ENCODE measurements around the gene CEP20. TPM values are rescaled to one million over a fixed set of nuclear protein-coding genes. Genes with fewer than 3 reads are reported as not detected.

Gene CEP20
- total and polyA plus RNA-seq, 10 of the 15 experiments (the other 5 are each of a cell fraction or from before 2014, with no cell fraction given): 33.4 to 57.8 (median 52.6) TPM

- Histone ChIP-seq H3K4me2 (ENCODE audit: control insufficient read depth, insufficient read depth) (no peak overlapping the region), H4K20me1 (ENCODE audit: control insufficient read depth, insufficient read depth) (no peaks in the 10 kb centered on the region), H2AFZ (ENCODE audit: control insufficient read depth, low read depth, low read length) (no peak overlapping the region), H3K9me3 (replicated peaks; ENCODE audit: control insufficient read depth, insufficient read depth, low read length) (no peaks in the 10 kb centered on the region), H3K4me3 (no peak overlapping the region), H3K4me1 (ENCODE audit: control insufficient read depth, insufficient read depth, low read length) (peaks cover 37% of the 10 kb centered on the region), H3K36me3 (ENCODE audit: control insufficient read depth in 2 of 2, insufficient read depth in 2 of 2, low read length in 1 of 2) (no peaks in the 10 kb centered on the region), H3K27ac (ENCODE audit: control insufficient read depth, insufficient read depth) (no peak overlapping the region; the same call in 1 of the 2 replicates), H3K79me2 (ENCODE audit: control insufficient read depth, insufficient read depth, low read length) (no peaks in the 10 kb centered on the region), H3K27me3 (replicated peaks in 1 of 2; ENCODE audit: control insufficient read depth in 2 of 2, insufficient read depth in 2 of 2, low read length in 1 of 2) (no peaks in the 10 kb centered on the region), H3K9ac (ENCODE audit: control insufficient read depth, insufficient read depth, low read length) (no peak overlapping the region)
- FAIRE-seq (no peak), DNase-seq (ENCODE audit: low read depth, low spot score) (no peak), ATAC-seq (no peak)
- SMC1A ChIA-PET (ENCODE audit: uncharacterized antibody, unreplicated experiment): interaction anchor here (1.4 to 4.1 kb wide), 4 partner anchors 8 to 59 kb away, joined by 5 to 37 read pairs (median 8); partner anchors contain the start of gene CEP20
- POLR2A ChIA-PET: interaction anchor here (0.6 kb wide), 1 partner anchor 95 kb away, joined by 3 read pairs; no protein-coding TSS in a partner anchor
- WGBS (ENCODE audit: insufficient coverage, insufficient replicate concordance, low lambda C conversion rate, missing lambda C conversion rate): 98% methylated on average over 3 of the region's 3 CpGs
- CTCF ChIA-PET: interaction anchor here (0.6 to 0.8 kb wide), 3 partner anchors 59 to 227 kb away, joined by 3 read pairs; no protein-coding TSS in a partner anchor
- intact Hi-C loops (cut with micrococcal nuclease; ENCODE audit: unreplicated experiment): no loop called here
- in situ Hi-C loops (cut with MboI): no loop called here
- BruUV-seq (replicated peaks): no TSS peak
- RAD21 ChIA-PET (ENCODE audit: unreplicated experiment): interaction anchor here (2.2 kb wide), 1 partner anchor 12 kb away, joined by 6 read pairs; the partner anchor contains the start of gene CEP20
- no peak for TF ChIP-seq SP1 (IDR thresholded peaks at IDR 0.05; ENCODE audit: low read depth, low read length)
- no peak for TF ChIP-seq MXI1 (IDR thresholded peaks at IDR 0.05; ENCODE audit: low read depth, low read length)
- TF ChIP-seq, protein P1, sequence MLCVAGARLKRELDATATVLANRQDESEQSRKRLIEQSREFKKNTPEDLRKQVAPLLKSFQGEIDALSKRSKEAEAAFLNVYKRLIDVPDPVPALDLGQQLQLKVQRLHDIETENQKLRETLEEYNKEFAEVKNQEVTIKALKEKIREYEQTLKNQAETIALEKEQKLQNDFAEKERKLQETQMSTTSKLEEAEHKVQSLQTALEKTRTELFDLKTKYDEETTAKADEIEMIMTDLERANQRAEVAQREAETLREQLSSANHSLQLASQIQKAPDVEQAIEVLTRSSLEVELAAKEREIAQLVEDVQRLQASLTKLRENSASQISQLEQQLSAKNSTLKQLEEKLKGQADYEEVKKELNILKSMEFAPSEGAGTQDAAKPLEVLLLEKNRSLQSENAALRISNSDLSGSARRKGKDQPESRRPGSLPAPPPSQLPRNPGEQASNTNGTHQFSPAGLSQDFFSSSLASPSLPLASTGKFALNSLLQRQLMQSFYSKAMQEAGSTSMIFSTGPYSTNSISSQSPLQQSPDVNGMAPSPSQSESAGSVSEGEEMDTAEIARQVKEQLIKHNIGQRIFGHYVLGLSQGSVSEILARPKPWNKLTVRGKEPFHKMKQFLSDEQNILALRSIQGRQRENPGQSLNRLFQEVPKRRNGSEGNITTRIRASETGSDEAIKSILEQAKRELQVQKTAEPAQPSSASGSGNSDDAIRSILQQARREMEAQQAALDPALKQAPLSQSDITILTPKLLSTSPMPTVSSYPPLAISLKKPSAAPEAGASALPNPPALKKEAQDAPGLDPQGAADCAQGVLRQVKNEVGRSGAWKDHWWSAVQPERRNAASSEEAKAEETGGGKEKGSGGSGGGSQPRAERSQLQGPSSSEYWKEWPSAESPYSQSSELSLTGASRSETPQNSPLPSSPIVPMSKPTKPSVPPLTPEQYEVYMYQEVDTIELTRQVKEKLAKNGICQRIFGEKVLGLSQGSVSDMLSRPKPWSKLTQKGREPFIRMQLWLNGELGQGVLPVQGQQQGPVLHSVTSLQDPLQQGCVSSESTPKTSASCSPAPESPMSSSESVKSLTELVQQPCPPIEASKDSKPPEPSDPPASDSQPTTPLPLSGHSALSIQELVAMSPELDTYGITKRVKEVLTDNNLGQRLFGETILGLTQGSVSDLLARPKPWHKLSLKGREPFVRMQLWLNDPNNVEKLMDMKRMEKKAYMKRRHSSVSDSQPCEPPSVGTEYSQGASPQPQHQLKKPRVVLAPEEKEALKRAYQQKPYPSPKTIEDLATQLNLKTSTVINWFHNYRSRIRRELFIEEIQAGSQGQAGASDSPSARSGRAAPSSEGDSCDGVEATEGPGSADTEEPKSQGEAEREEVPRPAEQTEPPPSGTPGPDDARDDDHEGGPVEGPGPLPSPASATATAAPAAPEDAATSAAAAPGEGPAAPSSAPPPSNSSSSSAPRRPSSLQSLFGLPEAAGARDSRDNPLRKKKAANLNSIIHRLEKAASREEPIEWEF (IDR thresholded peaks at IDR 0.05; ENCODE audit: insufficient replicate concordance, low read depth, low read length): no peak
- no peak for TF ChIP-seq SKIL (IDR thresholded peaks at IDR 0.05; ENCODE audit: low read depth, poor library complexity, severe bottlenecking)
- no peak for TF ChIP-seq FOXM1 (IDR thresholded peaks at IDR 0.05; ENCODE audit: low read depth, low read length)
- TF ChIP-seq, protein P2, sequence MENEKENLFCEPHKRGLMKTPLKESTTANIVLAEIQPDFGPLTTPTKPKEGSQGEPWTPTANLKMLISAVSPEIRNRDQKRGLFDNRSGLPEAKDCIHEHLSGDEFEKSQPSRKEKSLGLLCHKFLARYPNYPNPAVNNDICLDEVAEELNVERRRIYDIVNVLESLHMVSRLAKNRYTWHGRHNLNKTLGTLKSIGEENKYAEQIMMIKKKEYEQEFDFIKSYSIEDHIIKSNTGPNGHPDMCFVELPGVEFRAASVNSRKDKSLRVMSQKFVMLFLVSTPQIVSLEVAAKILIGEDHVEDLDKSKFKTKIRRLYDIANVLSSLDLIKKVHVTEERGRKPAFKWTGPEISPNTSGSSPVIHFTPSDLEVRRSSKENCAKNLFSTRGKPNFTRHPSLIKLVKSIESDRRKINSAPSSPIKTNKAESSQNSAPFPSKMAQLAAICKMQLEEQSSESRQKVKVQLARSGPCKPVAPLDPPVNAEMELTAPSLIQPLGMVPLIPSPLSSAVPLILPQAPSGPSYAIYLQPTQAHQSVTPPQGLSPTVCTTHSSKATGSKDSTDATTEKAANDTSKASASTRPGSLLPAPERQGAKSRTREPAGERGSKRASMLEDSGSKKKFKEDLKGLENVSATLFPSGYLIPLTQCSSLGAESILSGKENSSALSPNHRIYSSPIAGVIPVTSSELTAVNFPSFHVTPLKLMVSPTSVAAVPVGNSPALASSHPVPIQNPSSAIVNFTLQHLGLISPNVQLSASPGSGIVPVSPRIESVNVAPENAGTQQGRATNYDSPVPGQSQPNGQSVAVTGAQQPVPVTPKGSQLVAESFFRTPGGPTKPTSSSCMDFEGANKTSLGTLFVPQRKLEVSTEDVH (IDR thresholded peaks at IDR 0.05; ENCODE audit: low read depth, partially characterized antibody): no peak
- TF ChIP-seq NFYA (IDR thresholded peaks at IDR 0.05; ENCODE audit: borderline replicate concordance, low read depth, low read length): no peak
- no peak for TF ChIP-seq DPF2 (IDR thresholded peaks at IDR 0.05)
- no peak for TF ChIP-seq ASH2L (IDR thresholded peaks at IDR 0.05; ENCODE audit: borderline replicate concordance, low read depth)
- TF ChIP-seq, protein P3, sequence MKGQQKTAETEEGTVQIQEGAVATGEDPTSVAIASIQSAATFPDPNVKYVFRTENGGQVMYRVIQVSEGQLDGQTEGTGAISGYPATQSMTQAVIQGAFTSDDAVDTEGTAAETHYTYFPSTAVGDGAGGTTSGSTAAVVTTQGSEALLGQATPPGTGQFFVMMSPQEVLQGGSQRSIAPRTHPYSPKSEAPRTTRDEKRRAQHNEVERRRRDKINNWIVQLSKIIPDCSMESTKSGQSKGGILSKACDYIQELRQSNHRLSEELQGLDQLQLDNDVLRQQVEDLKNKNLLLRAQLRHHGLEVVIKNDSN (IDR thresholded peaks at IDR 0.05; ENCODE audit: borderline replicate concordance, extremely low read length, insufficient read depth, low read depth, low read length): no peak
- no peak for TF ChIP-seq TBL1XR1 (IDR thresholded peaks at IDR 0.05; ENCODE audit: low read depth, low read length)
- TF ChIP-seq HDGF (IDR thresholded peaks at IDR 0.05): no peak
- no peak for TF ChIP-seq NR2C1 (IDR thresholded peaks at IDR 0.05)
Measured at GRCh38 chr16:15900357-15900756, 12.0 kb upstream of the CEP20 start.
